ENCODE measurements around the gene RTBDN.
A peak's percentile ranks its signal among the peaks of the same experiment; 100 is the strongest.

The RTBDN gene

DNA sequence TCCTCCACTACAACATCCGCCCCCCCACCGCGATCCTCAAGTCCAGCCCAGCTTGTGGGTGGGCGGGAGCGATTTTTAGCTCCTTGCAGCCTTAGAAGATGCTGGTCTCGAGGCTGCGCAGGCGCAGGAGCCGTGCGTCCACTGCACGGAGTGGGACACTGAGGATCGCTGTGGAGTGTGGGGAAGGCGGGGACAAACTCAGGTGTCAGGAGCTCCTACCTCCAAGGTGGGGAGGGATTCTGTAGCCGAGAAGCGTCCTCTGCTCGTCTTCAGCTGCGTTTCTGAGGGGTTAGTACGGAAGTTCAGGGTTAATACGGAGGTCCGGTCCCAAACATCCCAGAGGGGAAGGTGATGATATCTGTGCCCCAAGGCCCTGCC lies at the start of gene RTBDN:
RTBDN (minus strand) TSS at position 14 of the 378 bp plus-strand sequence. CDS start 4,600 bp downstream, outside the sequence.
- TF ChIP-seq ZFX (IDR thresholded peaks at IDR 0.05; ENCODE audit: borderline replicate concordance) = no peak
- TF ChIP-seq, protein P1, sequence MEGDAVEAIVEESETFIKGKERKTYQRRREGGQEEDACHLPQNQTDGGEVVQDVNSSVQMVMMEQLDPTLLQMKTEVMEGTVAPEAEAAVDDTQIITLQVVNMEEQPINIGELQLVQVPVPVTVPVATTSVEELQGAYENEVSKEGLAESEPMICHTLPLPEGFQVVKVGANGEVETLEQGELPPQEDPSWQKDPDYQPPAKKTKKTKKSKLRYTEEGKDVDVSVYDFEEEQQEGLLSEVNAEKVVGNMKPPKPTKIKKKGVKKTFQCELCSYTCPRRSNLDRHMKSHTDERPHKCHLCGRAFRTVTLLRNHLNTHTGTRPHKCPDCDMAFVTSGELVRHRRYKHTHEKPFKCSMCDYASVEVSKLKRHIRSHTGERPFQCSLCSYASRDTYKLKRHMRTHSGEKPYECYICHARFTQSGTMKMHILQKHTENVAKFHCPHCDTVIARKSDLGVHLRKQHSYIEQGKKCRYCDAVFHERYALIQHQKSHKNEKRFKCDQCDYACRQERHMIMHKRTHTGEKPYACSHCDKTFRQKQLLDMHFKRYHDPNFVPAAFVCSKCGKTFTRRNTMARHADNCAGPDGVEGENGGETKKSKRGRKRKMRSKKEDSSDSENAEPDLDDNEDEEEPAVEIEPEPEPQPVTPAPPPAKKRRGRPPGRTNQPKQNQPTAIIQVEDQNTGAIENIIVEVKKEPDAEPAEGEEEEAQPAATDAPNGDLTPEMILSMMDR (IDR thresholded peaks at IDR 0.05) = no peak
- peak within 1 kb of the TSS; percentile 69 for H3K27ac ChIP-seq

GRCh38 chr19:12882589-12882988 lies 48.2 kb upstream of the RTBDN start:
- no peak overlapping the region for H3K27ac ChIP-seq
- no peak for TF ChIP-seq ZFX (IDR thresholded peaks at IDR 0.05; ENCODE audit: borderline replicate concordance)
- TF ChIP-seq, protein P1 (IDR thresholded peaks at IDR 0.05) = no peak

DNA sequence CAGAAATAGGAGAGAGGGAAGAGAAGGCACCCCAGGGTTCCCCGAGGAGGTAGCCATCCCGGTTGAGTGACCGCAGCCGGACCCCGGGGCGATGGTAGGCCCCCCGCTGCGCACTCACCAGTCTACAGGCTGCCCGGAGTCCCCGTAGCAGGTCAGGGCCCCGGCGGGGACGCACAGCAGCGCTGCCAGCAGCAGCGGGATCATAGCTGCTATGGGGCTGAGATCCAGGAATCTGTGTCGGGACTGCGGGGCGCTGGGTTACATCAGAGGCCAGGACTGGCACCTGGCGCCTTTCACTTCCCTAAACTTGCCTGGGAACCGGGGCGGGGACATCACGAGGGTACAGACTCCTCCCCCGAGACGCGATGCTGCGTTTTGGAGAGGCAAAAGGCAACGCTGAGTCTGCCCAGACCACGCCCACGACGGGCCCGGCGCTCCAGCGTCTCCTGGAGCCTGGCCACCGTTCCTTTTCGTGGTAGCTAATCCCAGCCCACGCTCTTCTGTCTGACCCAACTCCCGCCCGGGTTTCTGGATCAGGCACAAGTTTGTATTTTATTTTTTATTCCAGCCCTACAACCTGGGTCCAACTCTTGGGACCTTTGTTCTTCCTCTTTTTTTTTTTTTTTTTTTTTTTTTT lies 46.9 kb upstream of the RTBDN start, which contains the start of gene DNASE2:
DNASE2 (minus strand) TSS at position 278 of the 637 bp plus-strand sequence; CDS start at position 204, 74 bp downstream.
- TF ChIP-seq, protein P1 (IDR thresholded peaks at IDR 0.05) = no peak
- TF ChIP-seq ZFX (IDR thresholded peaks at IDR 0.05; ENCODE audit: borderline replicate concordance) = no peak

GRCh38 chr19:12880551-12881171 lies 46.3 kb upstream of the RTBDN start:
- TF ChIP-seq, protein P1 (IDR thresholded peaks at IDR 0.05) = no peak
- no peak for TF ChIP-seq ZFX (IDR thresholded peaks at IDR 0.05; ENCODE audit: borderline replicate concordance)
- peak overlapping the region; percentile 81 for H3K27ac ChIP-seq

More for the DNA sequence above, 46.9 kb upstream of the RTBDN start, which contains the start of gene DNASE2:
- H3K27ac ChIP-seq = peak within 1 kb of the TSS; percentile 81

DNA sequence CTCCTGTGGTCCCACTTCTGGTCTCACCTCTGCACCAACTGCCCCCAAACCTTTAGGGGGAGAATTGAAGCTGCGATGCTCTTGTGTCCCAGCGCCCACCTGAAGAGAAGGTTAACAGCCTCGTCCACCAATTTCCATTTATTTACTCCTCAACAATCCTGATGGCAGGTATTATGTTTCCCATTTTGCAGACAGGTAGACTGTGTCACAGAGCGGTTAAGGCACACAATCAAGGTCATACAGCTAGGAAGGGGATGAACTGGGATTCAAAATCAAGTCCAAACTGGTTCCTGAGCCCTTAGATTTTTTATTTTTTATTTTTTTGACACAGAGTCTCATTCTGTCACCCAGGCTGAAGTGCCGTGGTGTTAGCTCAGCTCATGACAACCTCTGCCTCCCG lies 40.7 kb upstream of the RTBDN start:
- 0 out of 2 replicates have a peak overlapping the region, but pooled peaks have one; percentile 91 for H3K27ac ChIP-seq
- no peak for TF ChIP-seq ZFX (IDR thresholded peaks at IDR 0.05; ENCODE audit: borderline replicate concordance)
- TF ChIP-seq, protein P1 (IDR thresholded peaks at IDR 0.05) = no peak

- TF ChIP-seq, protein P1 (IDR thresholded peaks at IDR 0.05) = no peak
- TF ChIP-seq ZFX (IDR thresholded peaks at IDR 0.05; ENCODE audit: borderline replicate concordance) = no peak
- peak overlapping the region; percentile 91 for H3K27ac ChIP-seq
These were observed 39.7 kb upstream of the RTBDN start for GRCh38 chr19:12873891-12874745.
